Heart right ventricle (tissue), 16 donors: Measurements from ENCODE around the gene ASXL1. TPM values are rescaled to one million over a fixed set of nuclear protein-coding genes. Genes with fewer than 3 reads are reported as not detected.

Experiments
- ATAC-seq, 8 donors: fragments of 200-7000 bp; cut with Tn5 transposase; one replicate each; pipeline ENCODE4 v1.9.1; 2020; ENCODE audit warnings: mild to moderate bottlenecking in 8 of 8, moderate library complexity in 8 of 8, moderate number of reproducible peaks in 1 of 8
- DNase-seq, 2 donors: peaks; one replicate each; pipeline ENCODE4 v3.0.0-alpha.2; 2020
- H3K27ac ChIP-seq, 10 donors: fragments of 200-600 bp; sonication (generic) in 2 of 10; one replicate each; pipeline versions ENCODE4 v1.5.0 to v1.8.0; 2020 to 2022; ENCODE audit warnings: mild to moderate bottlenecking in 3 of 10
- H3K27me3 ChIP-seq, 7 donors: fragments of 200-600 bp; one replicate each; pipeline ENCODE4 v1.8.0; 2021 to 2022; ENCODE audit warnings: mild to moderate bottlenecking in 2 of 7
- H3K36me3 ChIP-seq, 9 donors: fragments of 200-600 bp; sonication (generic) in 1 of 9; one replicate each; pipeline versions ENCODE4 v1.5.0 to v1.8.0; 2020 to 2022; ENCODE audit warnings: mild to moderate bottlenecking in 2 of 9
- H3K4me1 ChIP-seq, 9 donors: fragments of 200-600 bp; sonication (generic) in 1 of 9; one replicate each; pipeline versions ENCODE4 v1.5.0 to v1.8.0; 2020 to 2022; ENCODE audit warnings: mild to moderate bottlenecking in 4 of 9
- H3K4me3 ChIP-seq, 10 donors: fragments of 200-600 bp; sonication (generic) in 2 of 10; one replicate each; pipeline versions ENCODE4 v1.5.0 to v1.8.0; 2020 to 2022; ENCODE audit warnings: mild to moderate bottlenecking in 7 of 10, moderate library complexity in 2 of 10
- H3K9me3 ChIP-seq, 11 donors: fragments of 200-600 bp in 10 of 11; sonication (generic) in 2 of 11; one replicate each; pipeline versions ENCODE4 v1.5.0 to v1.8.0; 2013 to 2022; ENCODE audit warnings: mild to moderate bottlenecking in 2 of 11, control low read depth in 1 of 11, moderate library complexity in 1 of 11
- CTCF ChIP-seq, 9 donors: fragments of 200-600 bp; sonication (generic) in 2 of 9; IDR thresholded peaks; one replicate each; pipeline versions ENCODE4 v1.5.0 to v1.8.0; 2021 to 2022; ENCODE audit warnings: antibody characterized with exemption in 9 of 9, mild to moderate bottlenecking in 5 of 9, moderate library complexity in 1 of 9
- WGBS, 2 donors: extraction: QIAGEN DNeasy Blood & Tissue Kit; methylation state at CpG; one replicate each; pipeline ENCODE4 v1.1.7; 2013; ENCODE audit warnings: inconsistent platforms in 1 of 2; 5-methylcytosine and 5-hydroxymethylcytosine counted together
- intact Hi-C, 10 donors: fragments of 100-400 bp; cut with DNase I; formaldehyde crosslinking; loops; one replicate each; pipeline versions ENCODE4 v1.11.1 to v1.14.2; 2022
- polyA plus RNA-seq, 2 donors: library from polyadenylated mRNA; stranded (reverse); fragments of 200-250 nt; gene quantifications; one replicate each; pipeline ENCODE4 v1.2.3, GENCODE V29; 2013
- total RNA-seq, 10 donors: library from RNA; stranded (reverse); fragmentation: NEBNext Ultra II Directional in 3 of 10; extraction: Animal tissue kit (Norgen Biotek cat#: 25700) in 3 of 10; gene quantifications; one replicate each; pipeline versions ENCODE4 v1.2.1 to v1.2.4, GENCODE V29; 2021 to 2023
- donor health status: Arrhythmogenic right ventricular cardiomyopathy.
- donor health status: ischemic (EF 13 %, LVEDD 7.1; RV severe dilation, severe dysfunction).
- donor health status: healthy with polysubstance abuse.
- donor health status: DM: no; HTN: yes; CAD: no.
- donor health status: DM: no; HTN: no; CAD: no.
- donor health status: ischemic (EF 25% LVEDD 6.9; RV normal size, moderate dysfunction).
- donor health status: ischemic (EF 25% LVEDD 5.7; RV mildly dilated, moderate dysfunction).
- donor health status: healthy.
- donor health status: DM: yes; HTN: yes; CAD: no.
- donor health status: Ischemic cardiomyopathy.
- donor health status: ischemic (EF 35%, LVEDD 5.7; RV mildly dilated, moderate dysfunction).
- donor health status: nonischemic (EF 11% LVEDD 7.7; RV severe dilation, severe dysfunction).
- donor health status: DM: yes; HTN: yes; CAD: no.
- donor health status: PGD.
- donor health status: ischemic (EF 29% LVEDD 5.4; RV normal size, mild dysfunction).
- donor health status: nonischemic (EF 23%, LVEDD 6.1; RV moderate dilation, normal function).

The ASXL1 gene
- total and polyA plus RNA-seq, 12 donors, result 10.0 to 39.4 (median 28.2) TPM

- H3K27ac ChIP-seq, result peak overlapping the region in 4 of 10 donors; percentile 60 to 91 (median 87)
- 80 to 82% methylated on average over 5 of the region's 5 CpGs for WGBS, 2 donors
- intact Hi-C loops, result loop anchor here in 7 of 10 donors (10.0 kb wide), 3 partner anchors 131 to 331 kb away; partner anchors contain the start of gene ASXL1 (in 2 of the 7)
- ATAC-seq (no peak), DNase-seq (no peak)
- H3K36me3 ChIP-seq, result no peaks in the 10 kb centered on the region
- no peaks in the 10 kb centered on the region for H3K27me3 ChIP-seq
- peaks cover 4 to 37% (median 30%) of the 10 kb centered on the region in 9 donors for H3K4me1 ChIP-seq
- no peaks in the 10 kb centered on the region for H3K9me3 ChIP-seq
- no peak for TF ChIP-seq CTCF (IDR thresholded peaks at IDR 0.05)
- no peak overlapping the region for H3K4me3 ChIP-seq
Measured at GRCh38 chr20:32485770-32486478, 127.8 kb downstream of the ASXL1 start.

- H3K27ac ChIP-seq, result no peak overlapping the region
- ATAC-seq, result no peak
- H3K9me3 ChIP-seq, result no peaks in the 10 kb centered on the region
- TF ChIP-seq CTCF (IDR thresholded peaks at IDR 0.05), result no peak
- WGBS, 2 donors, result 84 to 91% methylated on average over 3 of the region's 3 CpGs
- no peak for DNase-seq
- H3K27me3 ChIP-seq, result no peaks in the 10 kb centered on the region
- peaks cover 4 to 23% (median 15%) of the 10 kb centered on the region in 9 donors for H3K4me1 ChIP-seq
- H3K4me3 ChIP-seq, result no peak overlapping the region
- H3K36me3 ChIP-seq, result no peaks in the 10 kb centered on the region
- intact Hi-C loops, result loop anchor here in 7 of 10 donors (10.0 kb wide), 3 partner anchors 133 to 333 kb away; partner anchors contain the start of gene ASXL1 (in 2 of the 7)
Measured at GRCh38 chr20:32487381-32487780, 129.2 kb downstream of the ASXL1 start.

- no peaks in the 10 kb centered on the region for H3K36me3 ChIP-seq
- no peak for DNase-seq
- ATAC-seq, result no peak
- H3K4me1 ChIP-seq, result peaks cover 4 to 20% (median 13%) of the 10 kb centered on the region in 9 donors
- no peaks in the 10 kb centered on the region for H3K27me3 ChIP-seq
- intact Hi-C loops, result loop anchor here in 7 of 10 donors (10.0 kb wide), 3 partner anchors 133 to 333 kb away; partner anchors contain the start of gene ASXL1 (in 2 of the 7)
- H3K27ac ChIP-seq, result no peak overlapping the region
- H3K9me3 ChIP-seq, result no peaks in the 10 kb centered on the region
- no peak for TF ChIP-seq CTCF (IDR thresholded peaks at IDR 0.05)
- WGBS, 2 donors, result 95% methylated on average over 7 of the region's 7 CpGs
- no peak overlapping the region for H3K4me3 ChIP-seq
Measured at GRCh38 chr20:32488066-32488838, 130.1 kb downstream of the ASXL1 start.

Other genes with a start within 250 kb of the ASXL1 start
- 10 to 100 TPM; 27.9 to 36.0 (median 31.6) TPM for gene TM9SF4, start 248.6 kb upstream of the ASXL1 start, total RNA-seq
- gene TM9SF4, start 248.6 kb upstream of the ASXL1 start, polyA plus RNA-seq, result 10 to 100 TPM; 19.2 to 21.1 TPM
- 10 to 100 TPM in 2 of 10 donors, 1 to 10 TPM in 8; 5.6 to 12.3 (median 7.9) TPM for gene PLAGL2, start 150.6 kb upstream of the ASXL1 start, total RNA-seq
- 1 to 10 TPM; 1.7 to 3.0 TPM for gene PLAGL2, start 150.6 kb upstream of the ASXL1 start, polyA plus RNA-seq
- 10 to 100 TPM; 25.9 to 32.9 (median 27.9) TPM for gene POFUT1, start 150.5 kb upstream of the ASXL1 start, total RNA-seq
- gene POFUT1, start 150.5 kb upstream of the ASXL1 start, polyA plus RNA-seq, result 10 to 100 TPM in 1 of 2 donors, 1 to 10 TPM in 1; 9.7 to 11.7 TPM
- 10 to 100 TPM in 9 of 10 donors, 1 to 10 TPM in 1; 9.2 to 16.3 (median 11.5) TPM for gene KIF3B, start 80.7 kb upstream of the ASXL1 start, total RNA-seq
- 1 to 10 TPM; 4.7 to 8.4 TPM for gene KIF3B, start 80.7 kb upstream of the ASXL1 start, polyA plus RNA-seq
- gene NOL4L, start 227.0 kb downstream of the ASXL1 start, total RNA-seq, result 10 to 100 TPM in 1 of 10 donors, 1 to 10 TPM in 9; 4.4 to 10.1 (median 6.0) TPM
- gene NOL4L, start 227.0 kb downstream of the ASXL1 start, polyA plus RNA-seq, result 1 to 10 TPM; 1.5 to 4.6 TPM